ENCODE results near the gene ANG.

Gene ANG

DNA sequence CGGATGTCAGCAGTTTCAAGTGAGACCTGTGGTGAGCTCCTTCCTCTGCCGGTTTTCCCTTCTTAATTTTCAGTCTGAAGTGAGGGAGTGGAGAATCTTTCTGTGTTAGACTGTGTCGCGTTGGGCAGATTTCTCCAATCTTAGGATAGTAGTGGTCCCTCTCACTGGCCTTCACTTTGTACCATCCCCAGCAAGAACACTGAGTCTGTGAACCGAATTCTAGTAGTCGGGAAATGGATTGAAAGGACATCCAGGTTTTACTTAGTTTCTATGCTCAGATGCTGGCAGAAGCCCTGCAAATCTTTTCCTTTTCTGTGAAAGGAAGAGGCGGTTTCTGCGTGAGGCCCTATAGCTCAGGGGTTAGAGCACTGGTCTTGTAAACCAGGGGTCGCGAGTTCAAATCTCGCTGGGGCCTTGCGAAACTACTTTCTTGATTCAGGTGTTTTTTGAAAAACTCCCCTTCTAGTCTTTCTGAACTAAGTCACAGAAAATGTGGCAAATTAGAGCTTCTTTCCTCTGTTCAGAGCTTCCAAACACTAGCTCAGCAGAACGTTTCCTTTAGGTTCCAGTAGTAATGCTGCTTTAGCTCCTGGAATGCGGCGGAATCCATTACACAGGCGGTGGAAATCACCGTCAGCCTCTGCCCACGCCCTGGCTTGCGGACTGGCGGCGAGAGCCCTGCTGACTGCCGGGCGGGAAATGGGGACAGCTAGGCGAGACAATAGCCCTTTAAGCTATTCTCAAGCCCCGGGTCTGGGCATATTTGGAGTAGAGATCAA, 7.0 kb upstream of the ANG start (continued):
- no peak for TF ChIP-seq ZNF555 (tag by site-specific recombination; conservative IDR thresholded peaks at IDR 0.05)
- peak; percentile 18; the same call in 1 of the 2 replicates for TF ChIP-seq SALL2 (tag by site-specific recombination; IDR thresholded peaks at IDR 0.05; ENCODE audit: borderline replicate concordance)
- no peak for TF ChIP-seq BCL11B (tag by site-specific recombination; IDR thresholded peaks at IDR 0.05; ENCODE audit: low read depth)
- TF ChIP-seq, protein P1, sequence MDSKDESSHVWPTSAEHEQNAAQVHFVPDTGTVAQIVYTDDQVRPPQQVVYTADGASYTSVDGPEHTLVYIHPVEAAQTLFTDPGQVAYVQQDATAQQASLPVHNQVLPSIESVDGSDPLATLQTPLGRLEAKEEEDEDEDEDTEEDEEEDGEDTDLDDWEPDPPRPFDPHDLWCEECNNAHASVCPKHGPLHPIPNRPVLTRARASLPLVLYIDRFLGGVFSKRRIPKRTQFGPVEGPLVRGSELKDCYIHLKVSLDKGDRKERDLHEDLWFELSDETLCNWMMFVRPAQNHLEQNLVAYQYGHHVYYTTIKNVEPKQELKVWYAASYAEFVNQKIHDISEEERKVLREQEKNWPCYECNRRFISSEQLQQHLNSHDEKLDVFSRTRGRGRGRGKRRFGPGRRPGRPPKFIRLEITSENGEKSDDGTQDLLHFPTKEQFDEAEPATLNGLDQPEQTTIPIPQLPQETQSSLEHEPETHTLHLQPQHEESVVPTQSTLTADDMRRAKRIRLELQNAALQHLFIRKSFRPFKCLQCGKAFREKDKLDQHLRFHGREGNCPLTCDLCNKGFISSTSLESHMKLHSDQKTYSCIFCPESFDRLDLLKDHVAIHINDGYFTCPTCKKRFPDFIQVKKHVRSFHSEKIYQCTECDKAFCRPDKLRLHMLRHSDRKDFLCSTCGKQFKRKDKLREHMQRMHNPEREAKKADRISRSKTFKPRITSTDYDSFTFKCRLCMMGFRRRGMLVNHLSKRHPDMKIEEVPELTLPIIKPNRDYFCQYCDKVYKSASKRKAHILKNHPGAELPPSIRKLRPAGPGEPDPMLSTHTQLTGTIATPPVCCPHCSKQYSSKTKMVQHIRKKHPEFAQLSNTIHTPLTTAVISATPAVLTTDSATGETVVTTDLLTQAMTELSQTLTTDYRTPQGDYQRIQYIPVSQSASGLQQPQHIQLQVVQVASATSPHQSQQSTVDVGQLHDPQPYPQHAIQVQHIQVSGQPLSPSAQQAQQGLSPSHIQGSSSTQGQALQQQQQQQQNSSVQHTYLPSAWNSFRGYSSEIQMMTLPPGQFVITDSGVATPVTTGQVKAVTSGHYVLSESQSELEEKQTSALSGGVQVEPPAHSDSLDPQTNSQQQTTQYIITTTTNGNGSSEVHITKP (tag by site-specific recombination; IDR thresholded peaks at IDR 0.05) = peak; percentile 66
- no peak for TF ChIP-seq ZNF548 (tag by site-specific recombination; IDR thresholded peaks at IDR 0.05)
- TF ChIP-seq, protein P2, sequence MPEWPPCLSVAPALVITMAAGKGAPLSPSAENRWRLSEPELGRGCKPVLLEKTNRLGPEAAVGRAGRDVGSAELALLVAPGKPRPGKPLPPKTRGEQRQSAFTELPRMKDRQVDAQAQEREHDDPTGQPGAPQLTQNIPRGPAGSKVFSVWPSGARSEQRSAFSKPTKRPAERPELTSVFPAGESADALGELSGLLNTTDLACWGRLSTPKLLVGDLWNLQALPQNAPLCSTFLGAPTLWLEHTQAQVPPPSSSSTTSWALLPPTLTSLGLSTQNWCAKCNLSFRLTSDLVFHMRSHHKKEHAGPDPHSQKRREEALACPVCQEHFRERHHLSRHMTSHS (tag by site-specific recombination; IDR thresholded peaks at IDR 0.05) = no peak
- TF ChIP-seq SP7 (tag by site-specific recombination; IDR thresholded peaks at IDR 0.05) = peak; percentile 60; the same call in 1 of the 2 replicates
- TF ChIP-seq HOXA7 (CRISPR knock-in tag; IDR thresholded peaks at IDR 0.05; ENCODE audit: borderline replicate concordance) = no peak
- no peak for TF ChIP-seq ZBTB21 (tag by site-specific recombination; IDR thresholded peaks at IDR 0.05)
- no peak for TF ChIP-seq ZNF121 (tag by site-specific recombination; IDR thresholded peaks at IDR 0.05)
- TF ChIP-seq ZFP37 (tag by site-specific recombination; IDR thresholded peaks at IDR 0.05) = no peak
- peak; percentile 54; the same call in 1 of the 2 replicates for TF ChIP-seq ZNF629 (tag by site-specific recombination; IDR thresholded peaks at IDR 0.05)
- TF ChIP-seq ZNF585B (tag by site-specific recombination; IDR thresholded peaks at IDR 0.05) = no peak
- TF ChIP-seq, protein P3, sequence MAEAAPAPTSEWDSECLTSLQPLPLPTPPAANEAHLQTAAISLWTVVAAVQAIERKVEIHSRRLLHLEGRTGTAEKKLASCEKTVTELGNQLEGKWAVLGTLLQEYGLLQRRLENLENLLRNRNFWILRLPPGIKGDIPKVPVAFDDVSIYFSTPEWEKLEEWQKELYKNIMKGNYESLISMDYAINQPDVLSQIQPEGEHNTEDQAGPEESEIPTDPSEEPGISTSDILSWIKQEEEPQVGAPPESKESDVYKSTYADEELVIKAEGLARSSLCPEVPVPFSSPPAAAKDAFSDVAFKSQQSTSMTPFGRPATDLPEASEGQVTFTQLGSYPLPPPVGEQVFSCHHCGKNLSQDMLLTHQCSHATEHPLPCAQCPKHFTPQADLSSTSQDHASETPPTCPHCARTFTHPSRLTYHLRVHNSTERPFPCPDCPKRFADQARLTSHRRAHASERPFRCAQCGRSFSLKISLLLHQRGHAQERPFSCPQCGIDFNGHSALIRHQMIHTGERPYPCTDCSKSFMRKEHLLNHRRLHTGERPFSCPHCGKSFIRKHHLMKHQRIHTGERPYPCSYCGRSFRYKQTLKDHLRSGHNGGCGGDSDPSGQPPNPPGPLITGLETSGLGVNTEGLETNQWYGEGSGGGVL (tag by site-specific recombination; IDR thresholded peaks at IDR 0.05) = no peak
- TF ChIP-seq, protein P4, sequence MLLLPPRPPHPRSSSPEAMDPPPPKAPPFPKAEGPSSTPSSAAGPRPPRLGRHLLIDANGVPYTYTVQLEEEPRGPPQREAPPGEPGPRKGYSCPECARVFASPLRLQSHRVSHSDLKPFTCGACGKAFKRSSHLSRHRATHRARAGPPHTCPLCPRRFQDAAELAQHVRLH (tag by site-specific recombination; IDR thresholded peaks at IDR 0.05) = peak; percentile 37; the same call in 1 of the 2 replicates
- TF ChIP-seq, protein P5, sequence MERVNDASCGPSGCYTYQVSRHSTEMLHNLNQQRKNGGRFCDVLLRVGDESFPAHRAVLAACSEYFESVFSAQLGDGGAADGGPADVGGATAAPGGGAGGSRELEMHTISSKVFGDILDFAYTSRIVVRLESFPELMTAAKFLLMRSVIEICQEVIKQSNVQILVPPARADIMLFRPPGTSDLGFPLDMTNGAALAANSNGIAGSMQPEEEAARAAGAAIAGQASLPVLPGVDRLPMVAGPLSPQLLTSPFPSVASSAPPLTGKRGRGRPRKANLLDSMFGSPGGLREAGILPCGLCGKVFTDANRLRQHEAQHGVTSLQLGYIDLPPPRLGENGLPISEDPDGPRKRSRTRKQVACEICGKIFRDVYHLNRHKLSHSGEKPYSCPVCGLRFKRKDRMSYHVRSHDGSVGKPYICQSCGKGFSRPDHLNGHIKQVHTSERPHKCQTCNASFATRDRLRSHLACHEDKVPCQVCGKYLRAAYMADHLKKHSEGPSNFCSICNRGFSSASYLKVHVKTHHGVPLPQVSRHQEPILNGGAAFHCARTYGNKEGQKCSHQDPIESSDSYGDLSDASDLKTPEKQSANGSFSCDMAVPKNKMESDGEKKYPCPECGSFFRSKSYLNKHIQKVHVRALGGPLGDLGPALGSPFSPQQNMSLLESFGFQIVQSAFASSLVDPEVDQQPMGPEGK (tag by site-specific recombination; IDR thresholded peaks at IDR 0.05) = no peak
- no peak for TF ChIP-seq ZNF544 (tag by site-specific recombination; IDR thresholded peaks at IDR 0.05)
- no peak for TF ChIP-seq ZNF843 (tag by site-specific recombination; IDR thresholded peaks at IDR 0.05)
- TF ChIP-seq, protein P6, sequence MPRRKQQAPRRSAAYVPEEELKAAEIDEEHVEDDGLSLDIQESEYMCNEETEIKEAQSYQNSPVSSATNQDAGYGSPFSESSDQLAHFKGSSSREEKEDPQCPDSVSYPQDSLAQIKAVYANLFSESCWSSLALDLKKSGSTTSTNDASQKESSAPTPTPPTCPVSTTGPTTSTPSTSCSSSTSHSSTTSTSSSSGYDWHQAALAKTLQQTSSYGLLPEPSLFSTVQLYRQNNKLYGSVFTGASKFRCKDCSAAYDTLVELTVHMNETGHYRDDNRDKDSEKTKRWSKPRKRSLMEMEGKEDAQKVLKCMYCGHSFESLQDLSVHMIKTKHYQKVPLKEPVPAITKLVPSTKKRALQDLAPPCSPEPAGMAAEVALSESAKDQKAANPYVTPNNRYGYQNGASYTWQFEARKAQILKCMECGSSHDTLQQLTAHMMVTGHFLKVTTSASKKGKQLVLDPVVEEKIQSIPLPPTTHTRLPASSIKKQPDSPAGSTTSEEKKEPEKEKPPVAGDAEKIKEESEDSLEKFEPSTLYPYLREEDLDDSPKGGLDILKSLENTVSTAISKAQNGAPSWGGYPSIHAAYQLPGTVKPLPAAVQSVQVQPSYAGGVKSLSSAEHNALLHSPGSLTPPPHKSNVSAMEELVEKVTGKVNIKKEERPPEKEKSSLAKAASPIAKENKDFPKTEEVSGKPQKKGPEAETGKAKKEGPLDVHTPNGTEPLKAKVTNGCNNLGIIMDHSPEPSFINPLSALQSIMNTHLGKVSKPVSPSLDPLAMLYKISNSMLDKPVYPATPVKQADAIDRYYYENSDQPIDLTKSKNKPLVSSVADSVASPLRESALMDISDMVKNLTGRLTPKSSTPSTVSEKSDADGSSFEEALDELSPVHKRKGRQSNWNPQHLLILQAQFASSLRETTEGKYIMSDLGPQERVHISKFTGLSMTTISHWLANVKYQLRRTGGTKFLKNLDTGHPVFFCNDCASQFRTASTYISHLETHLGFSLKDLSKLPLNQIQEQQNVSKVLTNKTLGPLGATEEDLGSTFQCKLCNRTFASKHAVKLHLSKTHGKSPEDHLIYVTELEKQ (tag by site-specific recombination; IDR thresholded peaks at IDR 0.05; ENCODE audit: borderline replicate concordance) = no peak
- no peak for TF ChIP-seq ZNF701 (tag by site-specific recombination; IDR thresholded peaks at IDR 0.05)
- TF ChIP-seq, protein P7, sequence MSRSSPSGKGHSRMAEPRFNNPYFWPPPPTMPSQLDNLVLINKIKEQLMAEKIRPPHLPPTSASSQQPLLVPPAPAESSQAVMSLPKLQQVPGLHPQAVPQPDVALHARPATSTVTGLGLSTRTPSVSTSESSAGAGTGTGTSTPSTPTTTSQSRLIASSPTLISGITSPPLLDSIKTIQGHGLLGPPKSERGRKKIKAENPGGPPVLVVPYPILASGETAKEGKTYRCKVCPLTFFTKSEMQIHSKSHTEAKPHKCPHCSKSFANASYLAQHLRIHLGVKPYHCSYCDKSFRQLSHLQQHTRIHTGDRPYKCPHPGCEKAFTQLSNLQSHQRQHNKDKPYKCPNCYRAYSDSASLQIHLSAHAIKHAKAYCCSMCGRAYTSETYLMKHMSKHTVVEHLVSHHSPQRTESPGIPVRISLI (tag by site-specific recombination; IDR thresholded peaks at IDR 0.05) = 0 out of 2 replicates have a peak, but pooled peaks have one; percentile 14
- no peak for TF ChIP-seq ZNF768 (tag by site-specific recombination; IDR thresholded peaks at IDR 0.05)
- no peak for TF ChIP-seq ZNF37A (tag by site-specific recombination; IDR thresholded peaks at IDR 0.05)
- no peak for TF ChIP-seq ZNF223 (tag by site-specific recombination; IDR thresholded peaks at IDR 0.05)
- no peak for TF ChIP-seq ZNF248 (tag by site-specific recombination; IDR thresholded peaks at IDR 0.05)
- TF ChIP-seq ZNF341 (tag by site-specific recombination; IDR thresholded peaks at IDR 0.05; ENCODE audit: low read depth) = no peak; the same call in 1 of the 2 replicates
